GM12873 (cell line): ENCODE results near the gene GAB4.

ENCODE experiments used
- TF ChIP-seq, protein P1 (sequence below): IDR thresholded peaks from 2 replicates; pipeline ENCODE4 v1.5.1; 2012; ENCODE audit warnings: low read depth, mild to moderate bottlenecking, moderate library complexity, low read length, control low read depth; ENCODE audit not compliant: insufficient read depth; ENCODE audit errors: missing control alignments

Gene GAB4

DNA sequence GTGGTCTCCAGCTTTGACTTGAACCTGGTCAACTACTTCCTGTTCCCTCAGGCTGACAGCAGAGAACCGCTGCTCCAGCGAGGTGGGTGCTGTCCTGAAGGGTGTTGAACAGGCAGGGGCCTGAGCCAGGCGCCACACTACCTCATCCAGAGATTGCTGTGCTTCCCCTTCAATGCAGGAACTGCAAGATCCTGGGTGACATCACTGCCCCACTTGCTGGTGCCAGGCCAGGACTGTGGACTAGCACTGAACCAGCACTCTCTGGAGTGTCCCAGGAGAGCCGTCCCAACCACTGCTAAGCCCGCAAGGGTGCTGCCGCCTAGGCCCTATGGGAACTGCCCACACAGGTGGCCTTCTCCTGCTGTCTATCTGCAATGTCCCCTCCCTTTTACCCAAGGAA, 51.7 kb downstream of the GAB4 start:
- TF ChIP-seq, protein P1, sequence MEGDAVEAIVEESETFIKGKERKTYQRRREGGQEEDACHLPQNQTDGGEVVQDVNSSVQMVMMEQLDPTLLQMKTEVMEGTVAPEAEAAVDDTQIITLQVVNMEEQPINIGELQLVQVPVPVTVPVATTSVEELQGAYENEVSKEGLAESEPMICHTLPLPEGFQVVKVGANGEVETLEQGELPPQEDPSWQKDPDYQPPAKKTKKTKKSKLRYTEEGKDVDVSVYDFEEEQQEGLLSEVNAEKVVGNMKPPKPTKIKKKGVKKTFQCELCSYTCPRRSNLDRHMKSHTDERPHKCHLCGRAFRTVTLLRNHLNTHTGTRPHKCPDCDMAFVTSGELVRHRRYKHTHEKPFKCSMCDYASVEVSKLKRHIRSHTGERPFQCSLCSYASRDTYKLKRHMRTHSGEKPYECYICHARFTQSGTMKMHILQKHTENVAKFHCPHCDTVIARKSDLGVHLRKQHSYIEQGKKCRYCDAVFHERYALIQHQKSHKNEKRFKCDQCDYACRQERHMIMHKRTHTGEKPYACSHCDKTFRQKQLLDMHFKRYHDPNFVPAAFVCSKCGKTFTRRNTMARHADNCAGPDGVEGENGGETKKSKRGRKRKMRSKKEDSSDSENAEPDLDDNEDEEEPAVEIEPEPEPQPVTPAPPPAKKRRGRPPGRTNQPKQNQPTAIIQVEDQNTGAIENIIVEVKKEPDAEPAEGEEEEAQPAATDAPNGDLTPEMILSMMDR = no peak

DNA sequence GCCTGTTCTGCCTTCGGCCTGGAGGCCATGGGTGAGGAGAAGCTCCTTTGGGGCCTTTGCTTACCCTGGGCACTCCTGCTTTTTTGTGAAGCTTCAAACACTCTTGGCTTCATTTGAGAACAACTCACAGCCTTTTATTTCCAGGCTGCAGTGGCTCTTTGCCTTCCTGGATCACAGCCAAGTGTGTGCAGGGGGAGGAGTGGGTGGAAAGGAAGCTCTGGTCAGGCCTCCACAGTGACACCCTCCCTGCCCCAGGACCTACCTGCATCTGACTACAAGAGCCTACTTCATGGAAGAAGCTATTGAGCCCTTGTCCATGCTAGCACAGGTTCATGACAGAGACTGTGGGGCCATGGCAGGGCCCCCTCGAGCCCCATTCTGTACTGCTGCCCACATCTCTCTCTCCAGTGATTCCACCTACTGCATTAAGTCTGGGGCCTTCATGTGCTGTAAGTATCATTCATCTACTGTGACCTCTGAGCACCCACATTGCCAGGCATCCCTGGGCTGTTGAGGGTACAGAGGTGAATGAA, 52.3 kb downstream of the GAB4 start:
- TF ChIP-seq, protein P1 = no peak

DNA sequence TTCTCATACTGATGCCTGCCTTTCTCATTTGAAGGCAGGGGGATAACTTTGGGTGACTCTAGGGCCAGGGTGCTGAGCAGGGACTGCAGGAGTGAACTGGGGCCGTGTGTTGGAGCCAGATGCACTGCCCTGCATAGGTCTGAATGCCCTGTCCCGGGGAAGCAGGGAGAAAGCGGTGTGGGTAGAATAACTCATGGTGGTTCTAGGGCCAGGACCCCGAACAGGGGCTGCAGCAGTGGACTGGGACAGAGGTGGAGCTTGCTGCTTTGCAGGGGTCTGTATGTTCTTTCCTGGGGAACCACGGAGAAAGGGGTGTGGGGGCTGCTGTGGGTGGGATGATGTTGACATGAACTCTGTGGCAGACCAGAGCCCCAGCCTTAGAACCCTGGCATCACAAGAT, 52.9 kb downstream of the GAB4 start:
- TF ChIP-seq, protein P1 = no peak

DNA sequence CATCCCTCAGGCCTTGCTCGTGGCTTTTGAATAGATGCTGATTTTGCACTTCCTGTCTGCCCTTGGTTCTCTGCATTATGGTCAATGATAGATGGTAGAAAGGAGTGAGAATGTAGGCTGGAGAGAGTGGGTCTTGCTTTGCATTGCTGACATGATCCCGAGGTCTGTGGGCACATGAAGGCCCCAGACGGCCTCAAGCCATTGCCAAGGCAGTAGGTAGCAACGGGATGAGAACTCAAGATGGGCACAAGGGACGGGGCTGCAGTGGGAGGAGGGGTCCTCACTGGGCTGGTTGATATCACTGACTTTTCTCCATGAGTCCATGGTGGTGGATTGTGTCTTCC, 54.0 kb downstream of the GAB4 start:
- TF ChIP-seq, protein P1 = no peak

DNA sequence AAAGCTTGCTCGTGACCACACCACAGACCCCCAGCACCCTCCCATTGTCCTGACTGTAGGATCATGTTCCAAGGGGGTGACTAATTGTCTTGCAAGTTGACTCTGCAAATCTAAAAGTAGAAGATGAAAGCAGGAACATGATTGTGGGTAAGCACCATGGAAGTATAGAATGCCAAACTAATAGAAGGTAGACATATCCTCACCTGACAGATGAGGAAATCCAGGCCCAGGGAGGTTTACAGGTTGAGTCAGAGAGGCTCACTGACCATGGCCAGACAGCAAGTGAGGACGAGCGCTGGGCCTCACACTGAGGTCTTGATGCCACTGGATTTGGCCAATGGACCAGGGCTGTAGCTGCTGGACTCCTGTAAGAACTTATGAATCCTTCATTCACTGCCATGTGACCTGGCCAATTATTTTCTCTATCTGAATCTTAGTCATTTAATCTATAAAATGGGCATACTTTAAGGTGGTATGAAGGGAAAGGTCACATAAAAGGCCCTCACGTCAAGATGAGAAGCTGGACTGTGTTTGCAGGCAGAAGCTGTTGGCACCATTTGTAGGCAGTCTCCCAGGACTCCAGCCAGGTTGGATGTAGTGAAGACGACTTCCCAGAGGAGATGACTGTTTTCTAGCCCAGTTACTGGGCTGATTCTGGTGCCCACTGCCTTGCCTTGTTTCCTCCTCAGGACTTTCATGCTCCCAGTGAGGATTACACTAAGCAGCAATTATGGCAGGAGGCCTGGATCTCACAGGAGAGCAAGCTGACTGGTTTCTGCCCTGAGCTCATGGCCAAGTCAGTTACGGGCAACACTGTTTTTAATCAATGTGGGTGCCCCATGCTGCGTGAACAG, 54.6 kb downstream of the GAB4 start:
- TF ChIP-seq, protein P1 = no peak

DNA sequence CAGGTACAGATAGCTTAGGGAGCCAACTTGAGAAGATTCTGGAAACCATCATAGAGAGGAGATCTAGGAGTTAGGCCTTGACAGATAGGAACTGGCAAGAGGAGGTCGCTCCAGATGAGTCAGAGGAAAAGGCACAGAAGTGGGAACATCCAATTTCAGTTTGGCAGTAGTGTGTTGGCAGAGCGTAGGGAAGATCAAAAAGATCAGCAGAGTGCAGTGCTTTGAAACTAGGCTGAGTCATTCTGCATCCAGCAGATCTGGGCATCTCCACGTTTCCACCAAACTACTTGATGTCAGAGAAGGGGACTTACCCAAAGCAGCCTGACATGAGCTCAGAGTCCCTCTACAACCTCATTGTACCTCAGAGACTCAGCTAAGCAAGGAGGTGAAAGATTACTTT, 58.5 kb downstream of the GAB4 start:
- TF ChIP-seq, protein P1 = no peak

DNA sequence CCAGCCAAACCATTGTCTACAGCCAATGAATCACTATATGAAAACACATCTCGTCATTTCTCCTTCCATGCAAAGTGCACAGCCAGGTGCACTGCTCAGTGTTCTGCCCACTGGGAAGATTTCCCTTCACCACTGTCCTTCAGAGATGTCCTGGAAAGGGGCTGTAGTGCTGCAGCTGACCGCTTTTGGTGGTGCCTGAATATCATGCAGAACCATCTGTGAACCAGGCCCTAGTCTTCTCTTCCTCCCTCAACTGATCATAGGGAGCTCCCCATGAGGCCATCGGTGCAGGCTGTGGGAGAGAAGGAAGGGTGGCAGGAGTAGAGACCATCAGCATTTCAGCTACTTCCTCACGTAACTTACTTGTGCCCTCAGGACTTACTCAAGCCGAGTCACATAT, 70.2 kb downstream of the GAB4 start:
- TF ChIP-seq, protein P1 = no peak
